MM.1S (cell line): Measurements from ENCODE around the gene CTRL.

ENCODE experiments used
- DNase-seq: peaks from one replicate; pipeline ENCODE4 v3.0.0-alpha.2; 2015
- H2AFZ ChIP-seq: fragments of 300-600 bp; sonication (generic); 2 replicates; pipeline ENCODE4 v1.6.0; 2016; ENCODE audit warnings: antibody characterized with exemption, low read length
- H3F3A ChIP-seq: fragments of 300-600 bp; sonication (generic); 2 replicates; pipeline ENCODE4 v1.6.1; 2016; ENCODE audit warnings: mild to moderate bottlenecking, antibody characterized with exemption, low read length, moderate library complexity, mixed read lengths; ENCODE audit not compliant: insufficient read depth
- H3K27ac ChIP-seq: fragments of 300-600 bp; sonication (generic); 2 replicates; pipeline ENCODE4 v1.5.1; 2016; ENCODE audit warnings: mild to moderate bottlenecking, low read length
- H3K27me3 ChIP-seq: fragments of 300-600 bp; sonication (generic); replicated peaks from 2 replicates; pipeline ENCODE4 v1.6.0; 2016; ENCODE audit warnings: low read length; ENCODE audit not compliant: insufficient read depth
- H3K36me3 ChIP-seq: fragments of 300-600 bp; sonication (generic); replicated peaks from 2 replicates; pipeline ENCODE4 v1.6.1; 2016; ENCODE audit warnings: mild to moderate bottlenecking, low read length, mixed read lengths; ENCODE audit not compliant: insufficient read depth
- H3K4me1 ChIP-seq: fragments of 300-600 bp; sonication (generic); 2 replicates; pipeline ENCODE4 v1.6.1; 2016; ENCODE audit warnings: low read length, mixed read lengths
- H3K4me2 ChIP-seq: fragments of 300-600 bp; sonication (generic); 2 replicates; pipeline ENCODE4 v1.6.0; 2016; ENCODE audit warnings: low read depth, low read length
- H3K4me3 ChIP-seq: fragments of 300-600 bp; sonication (generic); 2 replicates; pipeline ENCODE4 v1.5.1; 2016; ENCODE audit warnings: low read length, mixed read lengths
- H3K79me2 ChIP-seq: fragments of 300-600 bp; sonication (generic); 2 replicates; pipeline ENCODE4 v1.6.1; 2016; ENCODE audit warnings: mixed run types, low read length, mixed read lengths
- H3K9ac ChIP-seq: fragments of 300-600 bp; sonication (generic); 2 replicates; pipeline ENCODE4 v1.6.1; 2016; ENCODE audit warnings: low read length, mixed read lengths
- H3K9me2 ChIP-seq: fragments of 300-600 bp; sonication (generic); replicated peaks from 2 replicates; pipeline ENCODE4 v1.6.1; 2016; ENCODE audit warnings: mild to moderate bottlenecking, low read length, mixed read lengths; ENCODE audit not compliant: insufficient read depth
- H3K9me3 ChIP-seq: fragments of 300-600 bp; sonication (generic); replicated peaks from 2 replicates; pipeline ENCODE4 v1.6.1; 2016; ENCODE audit warnings: mild to moderate bottlenecking, low read length, mixed read lengths; ENCODE audit not compliant: insufficient read depth
- H4K20me1 ChIP-seq: fragments of 300-600 bp; sonication (generic); 2 replicates; pipeline ENCODE4 v1.6.1; 2016; ENCODE audit warnings: mild to moderate bottlenecking, low read length, moderate library complexity, mixed read lengths; ENCODE audit not compliant: insufficient read depth
- CTCF ChIP-seq: fragments of 300-600 bp; sonication (generic); IDR thresholded peaks from 2 replicates; pipeline ENCODE4 v1.5.1; 2016; ENCODE audit warnings: antibody characterized with exemption, low read length, mixed read lengths
- EZH2 ChIP-seq: fragments of 300-600 bp; sonication (generic); optimal IDR thresholded peaks from 2 replicates; pipeline ENCODE3; 2017; ENCODE audit warnings: low read depth, mild to moderate bottlenecking, antibody characterized with exemption, low read length, mixed read lengths
- EZH2phosphoT487 ChIP-seq: fragments of 300-600 bp; sonication (generic); IDR thresholded peaks from 2 replicates; pipeline ENCODE4 v1.6.1; 2018; ENCODE audit warnings: antibody characterized with exemption, low read length

CTRL gene

GRCh38 chr16:67885545-67885944 lies 46.1 kb downstream of the CTRL start:
- no peaks in the 10 kb centered on the region for H3K9me2 ChIP-seq
- no peaks in the 10 kb centered on the region for H3K79me2 ChIP-seq
- no peak overlapping the region for H3K4me2 ChIP-seq
- H3K9me3 ChIP-seq, result no peaks in the 10 kb centered on the region
- no peaks in the 10 kb centered on the region for H3F3A ChIP-seq
- no peak overlapping the region for H3K9ac ChIP-seq
- H3K36me3 ChIP-seq, result no peaks in the 10 kb centered on the region
- no peaks in the 10 kb centered on the region for H3K27me3 ChIP-seq
- H3K4me3 ChIP-seq, result no peak overlapping the region
- no peaks in the 10 kb centered on the region for H4K20me1 ChIP-seq
- no peak overlapping the region for H3K27ac ChIP-seq
- H2AFZ ChIP-seq, result no peak overlapping the region
- no peak for DNase-seq
- TF ChIP-seq EZH2phosphoT487 (no peak), EZH2 (no peak), CTCF (no peak)
- no peaks in the 10 kb centered on the region for H3K4me1 ChIP-seq

GRCh38 chr16:67884684-67885083 lies 47.0 kb downstream of the CTRL start, which contains the start of gene NRN1L:
Gene NRN1L, plus strand, starts transcription at chr16:67884885. Its CDS starts 19 bp downstream, at chr16:67884904.
- Histone ChIP-seq H3F3A (no peaks in the 10 kb centered on the region), H3K36me3 (no peaks in the 10 kb centered on the region; the same call in 1 of the 2 replicates), H3K27ac (no peak within 1 kb of the TSS), H3K4me3 (no peak within 1 kb of the TSS), H3K4me2 (no peak within 1 kb of the TSS), H3K9me2 (no peaks in the 10 kb centered on the region), H3K9ac (no peak within 1 kb of the TSS), H4K20me1 (no peaks in the 10 kb centered on the region), H3K79me2 (no peaks in the 10 kb centered on the region), H3K9me3 (no peaks in the 10 kb centered on the region), H3K4me1 (no peaks in the 10 kb centered on the region), H3K27me3 (no peaks in the 10 kb centered on the region), H2AFZ (no peak within 1 kb of the TSS)
- TF ChIP-seq EZH2, result no peak
- TF ChIP-seq EZH2phosphoT487, result no peak
- no peak for TF ChIP-seq CTCF
- DNase-seq, result no peak

GRCh38 chr16:67883872-67884261 lies 47.8 kb downstream of the CTRL start:
- no peaks in the 10 kb centered on the region; the same call in 1 of the 2 replicates for H3K36me3 ChIP-seq
- H3K9ac ChIP-seq, result no peak overlapping the region
- DNase-seq, result peak; percentile 43
- no peaks in the 10 kb centered on the region for H3K4me1 ChIP-seq
- H3K27me3 ChIP-seq, result no peaks in the 10 kb centered on the region
- TF ChIP-seq EZH2phosphoT487 (no peak), CTCF (peak; percentile 87), EZH2 (no peak)
- no peaks in the 10 kb centered on the region for H3F3A ChIP-seq
- H2AFZ ChIP-seq, result no peak overlapping the region
- no peak overlapping the region for H3K4me2 ChIP-seq
- no peaks in the 10 kb centered on the region for H3K9me2 ChIP-seq
- H3K4me3 ChIP-seq, result no peak overlapping the region
- no peaks in the 10 kb centered on the region for H3K9me3 ChIP-seq
- no peaks in the 10 kb centered on the region for H4K20me1 ChIP-seq
- no peak overlapping the region for H3K27ac ChIP-seq
- H3K79me2 ChIP-seq, result no peaks in the 10 kb centered on the region
